IMR-90 (cell line): Measurements from ENCODE around the gene ANKRD65. TPM values are rescaled to one million over a fixed set of nuclear protein-coding genes. Genes with fewer than 3 reads are reported as not detected.

Experiments
- ATAC-seq: fragments of 200-7000 bp; cut with Tn5 transposase; 2 replicates; pipeline ENCODE4 v1.9.1; 2020; ENCODE audit warnings: low read depth, mild to moderate bottlenecking, moderate library complexity
- BruUV-seq: library from RNA; stranded (reverse); fragments of 400-500 nt; replicated peaks from 2 replicates; lab custom pipeline; 2021; lab: Mats Ljungman, UMichigan
- CTCF ChIA-PET: fragments of 300-600 bp; formaldehyde crosslinking; extraction: SDS; loops from one replicate; lab custom pipeline; 2021; ENCODE audit warnings: antibody characterized with exemption; lab: Yijun Ruan, JAX
- POLR2A ChIA-PET: fragments of 300-600 bp; sonication (Branson Sonifier 250); formaldehyde crosslinking; loops from one replicate; lab custom pipeline; 2022; ENCODE audit warnings: antibody characterized with exemption; ENCODE audit not compliant: unreplicated experiment; lab: Charles Lee
- DNase-seq: peaks from one replicate; pipeline ENCODE4 v3.0.0; 2013
- H2AFZ ChIP-seq: replicated peaks from 2 replicates; pipeline ENCODE3; 2013; ENCODE audit warnings: low read length, mild to moderate bottlenecking; ENCODE audit not compliant: poor library complexity
- H2AK5ac ChIP-seq: 2 replicates; pipeline ENCODE4 v1.6.1; 2013; ENCODE audit warnings: low read depth, low read length, inconsistent platforms
- H2AK9ac ChIP-seq: replicated peaks from 2 replicates; pipeline ENCODE3; 2013; ENCODE audit warnings: mild to moderate bottlenecking, low read depth, low read length, moderate library complexity; ENCODE audit not compliant: poor library complexity
- H2BK120ac ChIP-seq: 2 replicates; pipeline ENCODE4 v1.6.1; 2013; ENCODE audit warnings: low read depth, low read length, inconsistent platforms
- H2BK15ac ChIP-seq: 3 replicates; pipeline ENCODE4 v1.6.1; 2013; ENCODE audit warnings: low read depth, low read length, inconsistent platforms
- H2BK20ac ChIP-seq: 2 replicates; pipeline ENCODE4 v1.6.1; 2013; ENCODE audit warnings: low read depth, mild to moderate bottlenecking, inconsistent platforms, low read length, moderate library complexity
- H2BK5ac ChIP-seq: 2 replicates; pipeline ENCODE4 v1.6.1; 2013; ENCODE audit warnings: mild to moderate bottlenecking, low read depth, low read length, inconsistent platforms; ENCODE audit not compliant: poor library complexity, severe bottlenecking
- H3K14ac ChIP-seq: replicated peaks from 2 replicates; pipeline ENCODE4 v1.6.1; 2013; ENCODE audit warnings: low read depth, low read length, inconsistent platforms
- H3K18ac ChIP-seq: 2 replicates; pipeline ENCODE4 v1.6.1; 2013; ENCODE audit warnings: low read depth, low read length, control low read depth
- H3K23ac ChIP-seq: 2 replicates; pipeline ENCODE4 v1.6.1; 2013; ENCODE audit warnings: low read depth, low read length, inconsistent platforms
- H3K27ac ChIP-seq: 2 replicates; pipeline ENCODE4 v1.5.1; 2013; ENCODE audit warnings: mild to moderate bottlenecking, control low read depth, low read length; ENCODE audit not compliant: insufficient read depth
- H3K27me3 ChIP-seq: 2 replicates; pipeline ENCODE4 v1.6.1; 2013; ENCODE audit warnings: low read length; ENCODE audit not compliant: control insufficient read depth, insufficient read depth
- H3K36me3 ChIP-seq: 2 replicates; pipeline ENCODE4 v1.6.1; 2013; ENCODE audit warnings: low read length, mixed read lengths; ENCODE audit not compliant: control insufficient read depth, insufficient read depth
- H3K4ac ChIP-seq: 2 replicates; pipeline ENCODE4 v1.6.1; 2013; ENCODE audit warnings: low read depth, low read length, inconsistent platforms
- H3K4me1 ChIP-seq: 2 replicates; pipeline ENCODE4 v1.6.1; 2013; ENCODE audit warnings: low read length, mixed read lengths; ENCODE audit not compliant: control insufficient read depth, insufficient read depth
- H3K4me2 ChIP-seq: 2 replicates; pipeline ENCODE4 v1.6.1; 2013; ENCODE audit warnings: low read depth, mild to moderate bottlenecking, control low read depth, low read length, moderate library complexity
- H3K4me3 ChIP-seq: 2 replicates; pipeline ENCODE4 v1.5.1; 2013; ENCODE audit warnings: low read depth, mild to moderate bottlenecking, control low read depth, low read length, moderate library complexity; ENCODE audit not compliant: insufficient read depth
- H3K56ac ChIP-seq: 2 replicates; pipeline ENCODE4 v1.6.1; 2013; ENCODE audit warnings: low read length, inconsistent platforms; ENCODE audit not compliant: insufficient read depth; ENCODE audit errors: extremely low read depth
- H3K79me1 ChIP-seq, 2 experiments: 2 replicates each; pipeline ENCODE4 v1.6.1; 2013; ENCODE audit warnings: low read length in 2 of 2, inconsistent platforms in 1 of 2, low read depth in 1 of 2
- H3K9ac ChIP-seq: 2 replicates; pipeline ENCODE4 v1.6.1; 2013; ENCODE audit warnings: low read depth, low read length, control low read depth
- H3K9me1 ChIP-seq: 2 replicates; pipeline ENCODE4 v1.6.1; 2013; ENCODE audit warnings: low read length, inconsistent platforms; ENCODE audit not compliant: insufficient read depth
- H3K9me3 ChIP-seq: 2 replicates; pipeline ENCODE4 v1.6.1; 2013; ENCODE audit warnings: low read length; ENCODE audit not compliant: control insufficient read depth, insufficient read depth
- H4K20me1 ChIP-seq: 2 replicates; pipeline ENCODE4 v1.6.1; 2013; ENCODE audit warnings: low read length, inconsistent platforms; ENCODE audit not compliant: insufficient read depth
- H4K5ac ChIP-seq: 2 replicates; pipeline ENCODE4 v1.6.1; 2013; ENCODE audit warnings: mild to moderate bottlenecking, low read depth, low read length, control low read depth
- H4K8ac ChIP-seq, 2 experiments: 2 replicates each; pipeline ENCODE4 v1.6.1; 2013; ENCODE audit warnings: low read depth in 2 of 2, low read length in 2 of 2, control low read depth in 1 of 2, inconsistent platforms in 1 of 2
- H4K91ac ChIP-seq: 2 replicates; pipeline ENCODE4 v1.6.1; 2013; ENCODE audit warnings: low read depth, low read length, inconsistent platforms; ENCODE audit not compliant: insufficient read depth
- BHLHE40 ChIP-seq: fragments of 150-350 bp; IDR thresholded peaks from 2 replicates; pipeline ENCODE4 v1.6.1; 2016; ENCODE audit warnings: mild to moderate bottlenecking, low read depth, low read length
- CEBPB ChIP-seq: IDR thresholded peaks from 2 replicates; pipeline ENCODE4 v1.6.1; 2012; ENCODE audit warnings: low read depth, low read length, improper control_type of control experiment
- CHD1 ChIP-seq: IDR thresholded peaks from 2 replicates; pipeline ENCODE4 v1.6.1; 2012; ENCODE audit warnings: low read depth, low read length, improper control_type of control experiment
- FOS ChIP-seq: fragments of 150-350 bp; IDR thresholded peaks from 2 replicates; pipeline ENCODE4 v1.6.1; 2016; ENCODE audit warnings: low read depth, low read length
- MAFK ChIP-seq: IDR thresholded peaks from 2 replicates; pipeline ENCODE4 v1.6.1; 2012; ENCODE audit warnings: low read depth, low read length, improper control_type of control experiment
- MAZ ChIP-seq: IDR thresholded peaks from 2 replicates; pipeline ENCODE4 v1.6.1; 2012; ENCODE audit warnings: low read depth, mild to moderate bottlenecking, low read length, improper control_type of control experiment, moderate library complexity, borderline replicate concordance
- MXI1 ChIP-seq: IDR thresholded peaks from 2 replicates; pipeline ENCODE4 v1.6.1; 2012; ENCODE audit warnings: low read depth, mild to moderate bottlenecking, low read length, moderate library complexity, borderline replicate concordance
- NFE2L2 ChIP-seq: fragments of 150-350 bp; IDR thresholded peaks from 2 replicates; pipeline ENCODE4 v1.6.1; 2016; ENCODE audit warnings: low read depth, mild to moderate bottlenecking, low read length
- POLR2A ChIP-seq: IDR thresholded peaks from 2 replicates; pipeline ENCODE4 v1.6.1; 2012; ENCODE audit warnings: mild to moderate bottlenecking, low read depth, low read length
- RAD21 ChIP-seq: IDR thresholded peaks from 2 replicates; pipeline ENCODE4 v1.6.1; 2012; ENCODE audit warnings: low read length, improper control_type of control experiment
- RCOR1 ChIP-seq: IDR thresholded peaks from 2 replicates; pipeline ENCODE4 v1.6.1; 2012; ENCODE audit warnings: mild to moderate bottlenecking, low read length, improper control_type of control experiment; ENCODE audit not compliant: insufficient replicate concordance
- RFX5 ChIP-seq: IDR thresholded peaks from 2 replicates; pipeline ENCODE4 v1.8.0; 2012; ENCODE audit warnings: low read depth, mild to moderate bottlenecking, low read length, moderate library complexity
- SMC3 ChIP-seq: fragments of 150-350 bp; IDR thresholded peaks from 2 replicates; pipeline ENCODE4 v1.6.1; 2016; ENCODE audit warnings: low read depth, mild to moderate bottlenecking, antibody characterized with exemption, low read length, moderate library complexity
- WGBS, 2 experiments: methylation state at CpG; one replicate each; pipeline versions ENCODE4 v1.1.5 to v1.1.7; 2013; ENCODE audit warnings: missing lambda C conversion rate in 2 of 2; ENCODE audit not compliant: insufficient read length in 1 of 2; ENCODE audit errors: extremely low coverage in 2 of 2; 5-methylcytosine and 5-hydroxymethylcytosine counted together
- dilution Hi-C: fragments of 300-500 bp; cut with HindIII; formaldehyde crosslinking; loops from one replicate; pipeline ENCODE4 v1.14.3; 2018; ENCODE audit warnings: low sequenced_read_pairs; ENCODE audit not compliant: unreplicated experiment
- in situ Hi-C: fragments of 300-500 bp; cut with MboI; formaldehyde crosslinking; loops from 3 replicates; pipeline ENCODE4 v1.14.3; 2019; ENCODE audit warnings: low sequenced_read_pairs, inconsistent platforms, mixed read lengths
- intact Hi-C: fragments of 100-400 bp; cut with micrococcal nuclease; formaldehyde crosslinking; loops from 2 replicates; pipeline ENCODE4 v1.10.0; 2022
- polyA plus RNA-seq, 3 experiments: library from polyadenylated mRNA; depleted of rRNA; stranded (reverse); fragments of >200 nt; gene quantifications; 2 replicates each; pipeline ENCODE4 v1.2.3, GENCODE V29; 2012; ENCODE audit warnings: low replicate concordance in 1 of 3
- total RNA-seq: library from RNA; depleted of rRNA; stranded (reverse); fragments of >200 nt; gene quantifications from 2 replicates; pipeline ENCODE4 v1.2.3, GENCODE V29; 2012
- TF ChIP-seq, protein P1 (sequence below): fragments of 150-350 bp; IDR thresholded peaks from 2 replicates; pipeline ENCODE4 v1.6.1; 2017; ENCODE audit warnings: mild to moderate bottlenecking, antibody characterized with exemption, low read length, low read depth
- TF ChIP-seq, protein P2 (sequence below): fragments of 150-350 bp; IDR thresholded peaks from 2 replicates; pipeline ENCODE4 v1.6.1; 2016; ENCODE audit warnings: low read depth, mild to moderate bottlenecking, low read length, moderate library complexity, borderline replicate concordance
- TF ChIP-seq, protein P3 (sequence below): conservative IDR thresholded peaks from 2 replicates; pipeline ENCODE4 v1.5.1; 2012; ENCODE audit warnings: mild to moderate bottlenecking, low read depth, low read length, improper control_type of control experiment

Gene ANKRD65
- total and polyA plus RNA-seq, 2 of the 4 experiments (the other 2 are of a cell fraction): 0.09 TPM; not detected in 1

DNA sequence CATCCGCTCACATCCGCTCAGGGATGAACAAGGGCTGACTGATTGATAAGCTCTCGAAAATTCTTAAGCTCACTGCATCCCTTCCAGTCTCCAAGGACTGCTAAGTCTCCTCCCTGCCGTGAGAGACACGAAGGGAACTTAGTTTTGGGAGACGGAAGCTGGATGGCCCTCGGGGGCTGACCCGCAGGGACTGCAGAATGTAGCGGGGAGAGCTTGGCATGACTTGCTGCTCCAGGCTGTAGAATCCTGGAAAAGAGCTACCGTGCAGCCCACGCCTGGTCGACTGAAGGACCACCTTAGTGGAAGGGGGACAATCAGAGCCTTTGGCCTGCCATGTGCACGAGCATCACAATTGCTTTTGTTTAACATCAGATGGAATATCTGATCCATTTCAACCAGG is 5.3 kb downstream of the ANKRD65 start:
- Histone ChIP-seq H3K9ac (no peak overlapping the region), H2AK5ac (no peak overlapping the region), H3K56ac (no peak overlapping the region), H3K27ac (no peak overlapping the region), H2AFZ (no peak overlapping the region), H3K4ac (no peak overlapping the region), H3K9me1 (no peaks in the 10 kb centered on the region), H2AK9ac (no peak overlapping the region), H3K4me1 (no peaks in the 10 kb centered on the region), H3K18ac (no peak overlapping the region), H3K4me3 (no peak overlapping the region), H4K8ac (no peak overlapping the region), H2BK120ac (no peak overlapping the region), H2BK20ac (no peak overlapping the region), H2BK5ac (no peak overlapping the region), H4K20me1 (no peaks in the 10 kb centered on the region), H3K23ac (no peak overlapping the region), H3K14ac (no peak overlapping the region), H4K91ac (no peak overlapping the region), H3K79me1 (peaks cover 0 to 4% of the 10 kb centered on the region in 2 experiments; a peak in 1 of 4 replicates), H3K27me3 (no peaks in the 10 kb centered on the region), H3K36me3 (no peaks in the 10 kb centered on the region), H3K9me3 (peaks cover 3% of the 10 kb centered on the region; the same call in 1 of the 2 replicates), H2BK15ac (no peak overlapping the region), H3K4me2 (no peak overlapping the region), H4K5ac (no peak overlapping the region)
- WGBS, 2 experiments: 69% methylated on average over 6 of the region's 13 CpGs; no CpG with 5 or more reads in 1 of the 2 experiments
- POLR2A ChIA-PET: no interaction called here
- no TSS peak for BruUV-seq
- TF ChIP-seq RFX5 (no peak), FOS (no peak), POLR2A (no peak), MXI1 (no peak), CHD1 (no peak), CEBPB (no peak), NFE2L2 (no peak), SMC3 (no peak), MAZ (no peak), BHLHE40 (no peak), RAD21 (no peak), MAFK (no peak), RCOR1 (no peak)
- TF ChIP-seq, protein P1, sequence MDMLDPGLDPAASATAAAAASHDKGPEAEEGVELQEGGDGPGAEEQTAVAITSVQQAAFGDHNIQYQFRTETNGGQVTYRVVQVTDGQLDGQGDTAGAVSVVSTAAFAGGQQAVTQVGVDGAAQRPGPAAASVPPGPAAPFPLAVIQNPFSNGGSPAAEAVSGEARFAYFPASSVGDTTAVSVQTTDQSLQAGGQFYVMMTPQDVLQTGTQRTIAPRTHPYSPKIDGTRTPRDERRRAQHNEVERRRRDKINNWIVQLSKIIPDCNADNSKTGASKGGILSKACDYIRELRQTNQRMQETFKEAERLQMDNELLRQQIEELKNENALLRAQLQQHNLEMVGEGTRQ: no peak
- TF ChIP-seq, protein P2, sequence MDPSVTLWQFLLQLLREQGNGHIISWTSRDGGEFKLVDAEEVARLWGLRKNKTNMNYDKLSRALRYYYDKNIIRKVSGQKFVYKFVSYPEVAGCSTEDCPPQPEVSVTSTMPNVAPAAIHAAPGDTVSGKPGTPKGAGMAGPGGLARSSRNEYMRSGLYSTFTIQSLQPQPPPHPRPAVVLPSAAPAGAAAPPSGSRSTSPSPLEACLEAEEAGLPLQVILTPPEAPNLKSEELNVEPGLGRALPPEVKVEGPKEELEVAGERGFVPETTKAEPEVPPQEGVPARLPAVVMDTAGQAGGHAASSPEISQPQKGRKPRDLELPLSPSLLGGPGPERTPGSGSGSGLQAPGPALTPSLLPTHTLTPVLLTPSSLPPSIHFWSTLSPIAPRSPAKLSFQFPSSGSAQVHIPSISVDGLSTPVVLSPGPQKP: no peak
- TF ChIP-seq, protein P3, sequence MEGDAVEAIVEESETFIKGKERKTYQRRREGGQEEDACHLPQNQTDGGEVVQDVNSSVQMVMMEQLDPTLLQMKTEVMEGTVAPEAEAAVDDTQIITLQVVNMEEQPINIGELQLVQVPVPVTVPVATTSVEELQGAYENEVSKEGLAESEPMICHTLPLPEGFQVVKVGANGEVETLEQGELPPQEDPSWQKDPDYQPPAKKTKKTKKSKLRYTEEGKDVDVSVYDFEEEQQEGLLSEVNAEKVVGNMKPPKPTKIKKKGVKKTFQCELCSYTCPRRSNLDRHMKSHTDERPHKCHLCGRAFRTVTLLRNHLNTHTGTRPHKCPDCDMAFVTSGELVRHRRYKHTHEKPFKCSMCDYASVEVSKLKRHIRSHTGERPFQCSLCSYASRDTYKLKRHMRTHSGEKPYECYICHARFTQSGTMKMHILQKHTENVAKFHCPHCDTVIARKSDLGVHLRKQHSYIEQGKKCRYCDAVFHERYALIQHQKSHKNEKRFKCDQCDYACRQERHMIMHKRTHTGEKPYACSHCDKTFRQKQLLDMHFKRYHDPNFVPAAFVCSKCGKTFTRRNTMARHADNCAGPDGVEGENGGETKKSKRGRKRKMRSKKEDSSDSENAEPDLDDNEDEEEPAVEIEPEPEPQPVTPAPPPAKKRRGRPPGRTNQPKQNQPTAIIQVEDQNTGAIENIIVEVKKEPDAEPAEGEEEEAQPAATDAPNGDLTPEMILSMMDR: no peak
- intact Hi-C loops (no loop called here), in situ Hi-C loops (no loop called here), dilution Hi-C loops (no loop called here)
- no peak for DNase-seq
- CTCF ChIA-PET: no interaction called here
- ATAC-seq: no peak
